IPS DF 6.9 (cell line): ENCODE results near the gene PDAP1.
"Not testable (repeated sequence)": the region's sequence is repeated elsewhere in the genome, so short reads cannot be mapped to it uniquely, and the experiment has no call there.

Experiments used
- DNase-seq: peaks from one replicate; pipeline ENCODE4 v3.0.0-alpha.2; 2013; ENCODE audit warnings: low read depth, low spot score
- H3K27ac ChIP-seq: one replicate; pipeline ENCODE4 v1.5.1; 2013; ENCODE audit warnings: low read length, control low read depth
- H3K27me3 ChIP-seq: 2 replicates; pipeline ENCODE4 v1.6.1; 2013; ENCODE audit warnings: mild to moderate bottlenecking, low read length; ENCODE audit not compliant: control insufficient read depth, insufficient read depth
- H3K36me3 ChIP-seq: 2 replicates; pipeline ENCODE4 v1.6.1; 2013; ENCODE audit warnings: low read length; ENCODE audit not compliant: control insufficient read depth, insufficient read depth
- H3K4me1 ChIP-seq: 2 replicates; pipeline ENCODE4 v1.6.1; 2013; ENCODE audit warnings: low read length; ENCODE audit not compliant: control insufficient read depth, insufficient read depth
- H3K4me3 ChIP-seq: 2 replicates; pipeline ENCODE4 v1.5.1; 2013; ENCODE audit warnings: mild to moderate bottlenecking, low read length
- H3K9me3 ChIP-seq: 2 replicates; pipeline ENCODE4 v1.6.1; 2013; ENCODE audit warnings: low read length, inconsistent platforms; ENCODE audit not compliant: control insufficient read depth, insufficient read depth
- WGBS: extraction: QIAGEN DNeasy Blood & Tissue Kit; methylation state at CpG from one replicate; pipeline ENCODE4 v1.1.7; 2013; ENCODE audit warnings: mixed read lengths, missing lambda C conversion rate; ENCODE audit not compliant: insufficient read length, insufficient coverage; 5-methylcytosine and 5-hydroxymethylcytosine counted together

Gene PDAP1

GRCh38 chr7:99424932-99425730, 16.7 kb upstream of the PDAP1 start:
- H3K4me1 ChIP-seq = no peaks in the 10 kb centered on the region; the same call in 1 of the 2 replicates
- WGBS = no CpG with 5 or more reads among the region's 24 CpGs
- H3K9me3 ChIP-seq = no peaks in the 10 kb centered on the region
- H3K27ac ChIP-seq = no peak overlapping the region
- H3K4me3 ChIP-seq = no peak overlapping the region
- no peaks in the 10 kb centered on the region for H3K27me3 ChIP-seq
- peaks cover 48% of the 10 kb centered on the region for H3K36me3 ChIP-seq
- DNase-seq = no peak

DNA sequence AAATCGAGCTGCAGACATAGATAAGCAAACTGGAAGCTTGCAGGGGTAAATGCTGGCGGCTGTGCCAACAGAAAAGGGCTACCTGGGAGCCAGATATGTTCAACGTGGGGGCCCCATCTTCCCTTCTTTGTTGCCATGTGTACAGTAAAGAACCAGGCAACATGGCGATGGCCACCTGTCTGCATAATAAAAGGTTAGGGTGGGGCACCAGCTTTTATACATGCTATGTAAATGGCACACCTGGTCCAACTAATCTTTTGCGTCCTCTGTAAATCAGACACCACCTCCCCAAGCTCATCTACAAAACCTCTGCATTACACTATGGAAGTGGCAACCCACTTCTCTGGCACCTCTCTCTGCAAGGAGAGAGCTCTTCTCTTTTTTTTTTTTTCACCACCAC, 14.2 kb upstream of the PDAP1 start:
- WGBS = no CpG with 5 or more reads among the region's 5 CpGs
- H3K36me3 ChIP-seq = peaks cover 52% of the 10 kb centered on the region

DNA sequence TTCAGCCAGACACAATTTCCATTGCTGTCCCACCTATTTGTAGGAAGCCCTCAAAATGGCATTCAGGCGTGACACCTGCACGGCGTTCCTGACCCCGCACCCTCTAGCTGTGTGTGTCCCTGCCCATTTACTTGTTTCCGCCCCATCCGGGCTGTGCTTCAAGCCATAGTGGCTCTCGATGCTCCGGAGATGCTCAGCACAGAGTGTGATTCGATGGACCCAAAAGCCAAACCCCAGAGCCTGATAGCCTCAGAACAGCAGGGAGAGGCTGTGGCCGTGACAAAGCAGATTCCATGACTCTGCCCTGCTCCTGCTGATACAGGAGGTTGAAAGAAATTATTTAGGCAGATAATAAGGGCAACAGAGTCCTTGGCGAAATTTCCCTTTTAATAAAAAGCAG, 13.8 kb upstream of the PDAP1 start:
- Histone ChIP-seq H3K27ac (no peak overlapping the region), H3K36me3 (peaks cover 57% of the 10 kb centered on the region), H3K27me3 (no peaks in the 10 kb centered on the region), H3K4me3 (no peak overlapping the region), H3K9me3 (no peaks in the 10 kb centered on the region), H3K4me1 (no peaks in the 10 kb centered on the region; the same call in 1 of the 2 replicates)
- WGBS = no CpG with 5 or more reads among the region's 11 CpGs
- DNase-seq = no peak

More for the DNA sequence above, 14.2 kb upstream of the PDAP1 start:
- H3K4me1 ChIP-seq = no peaks in the 10 kb centered on the region; the same call in 1 of the 2 replicates
- no peak for DNase-seq
- H3K27ac ChIP-seq = no peak overlapping the region
- H3K9me3 ChIP-seq = no peaks in the 10 kb centered on the region
- H3K27me3 ChIP-seq = no peaks in the 10 kb centered on the region
- no peak overlapping the region for H3K4me3 ChIP-seq

GRCh38 chr7:99420986-99421385, 12.6 kb upstream of the PDAP1 start:
- Histone ChIP-seq H3K4me3 (no peak overlapping the region), H3K36me3 (peaks cover 61% of the 10 kb centered on the region), H3K27ac (no peak overlapping the region), H3K4me1 (no peaks in the 10 kb centered on the region; the same call in 1 of the 2 replicates), H3K9me3 (no peaks in the 10 kb centered on the region), H3K27me3 (no peaks in the 10 kb centered on the region)
- WGBS = no CpG with 5 or more reads among the region's 7 CpGs
- DNase-seq = no peak

DNA sequence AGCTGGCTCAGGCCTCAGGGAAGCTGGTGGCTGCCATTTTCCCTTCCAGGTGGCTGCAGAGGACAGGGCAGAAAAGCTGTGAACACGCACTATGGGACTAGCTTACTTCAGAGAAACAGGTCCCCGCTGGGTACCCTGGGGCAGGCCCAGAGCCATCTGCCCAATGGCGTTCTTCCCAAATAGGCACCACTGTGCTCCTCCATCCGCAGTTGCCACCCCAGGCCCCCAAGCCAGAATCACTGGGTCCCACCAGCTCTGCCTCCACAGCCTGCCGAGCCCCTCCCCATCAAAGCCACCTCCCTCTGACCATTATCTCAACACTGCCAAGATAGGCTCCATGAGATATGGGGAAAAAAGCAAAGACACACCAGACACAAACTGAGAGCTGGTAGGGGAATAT, 11.8 kb upstream of the PDAP1 start:
- peaks cover 59% of the 10 kb centered on the region for H3K36me3 ChIP-seq
- DNase-seq = no peak

DNA sequence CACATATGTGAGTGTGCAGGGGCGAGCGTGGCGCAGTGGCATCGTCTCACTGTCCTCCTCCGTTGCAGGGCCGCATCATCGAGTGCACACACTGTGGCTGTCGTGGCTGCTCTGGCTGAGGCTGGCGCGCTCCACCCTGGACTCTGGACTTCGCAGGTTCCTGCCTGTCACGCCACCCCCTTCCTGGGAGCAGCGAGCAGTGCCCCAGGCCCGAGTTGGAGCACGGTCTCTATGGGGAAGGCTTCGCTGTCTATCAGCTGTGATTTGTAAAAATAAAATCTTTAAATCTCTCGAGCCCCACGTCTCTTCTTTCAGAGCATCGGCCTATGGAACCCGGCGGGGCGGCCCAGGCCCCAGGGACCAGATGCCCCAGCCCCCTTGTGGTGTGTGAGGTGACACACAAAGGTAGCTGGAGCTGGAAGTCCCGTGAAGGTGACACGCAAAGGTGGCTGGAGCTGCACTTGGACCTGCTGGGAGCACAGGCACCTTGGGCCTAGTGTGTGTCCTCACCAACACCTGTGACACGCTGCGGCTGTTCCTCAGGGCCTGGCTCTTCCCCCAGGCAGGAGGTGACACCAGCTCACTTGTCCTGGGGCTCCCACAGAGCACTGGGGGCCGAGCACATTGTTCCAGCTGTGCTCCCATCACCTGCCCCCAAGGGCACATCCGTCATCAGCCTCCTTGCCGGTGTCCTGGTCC, 11.1 kb upstream of the PDAP1 start:
- H3K27me3 ChIP-seq = no peaks in the 10 kb centered on the region
- DNase-seq = no peak
- H3K4me3 ChIP-seq = no peak overlapping the region
- H3K9me3 ChIP-seq = no peaks in the 10 kb centered on the region
- no peak overlapping the region for H3K27ac ChIP-seq
- H3K36me3 ChIP-seq = peaks cover 52% of the 10 kb centered on the region
- WGBS = no CpG with 5 or more reads among the region's 29 CpGs
- H3K4me1 ChIP-seq = no peaks in the 10 kb centered on the region; the same call in 1 of the 2 replicates

More for the DNA sequence above, 11.8 kb upstream of the PDAP1 start:
- Histone ChIP-seq H3K4me1 (no peaks in the 10 kb centered on the region; the same call in 1 of the 2 replicates), H3K4me3 (no peak overlapping the region), H3K27ac (no peak overlapping the region), H3K27me3 (no peaks in the 10 kb centered on the region), H3K9me3 (no peaks in the 10 kb centered on the region)
- WGBS = no CpG with 5 or more reads among the region's 5 CpGs

DNA sequence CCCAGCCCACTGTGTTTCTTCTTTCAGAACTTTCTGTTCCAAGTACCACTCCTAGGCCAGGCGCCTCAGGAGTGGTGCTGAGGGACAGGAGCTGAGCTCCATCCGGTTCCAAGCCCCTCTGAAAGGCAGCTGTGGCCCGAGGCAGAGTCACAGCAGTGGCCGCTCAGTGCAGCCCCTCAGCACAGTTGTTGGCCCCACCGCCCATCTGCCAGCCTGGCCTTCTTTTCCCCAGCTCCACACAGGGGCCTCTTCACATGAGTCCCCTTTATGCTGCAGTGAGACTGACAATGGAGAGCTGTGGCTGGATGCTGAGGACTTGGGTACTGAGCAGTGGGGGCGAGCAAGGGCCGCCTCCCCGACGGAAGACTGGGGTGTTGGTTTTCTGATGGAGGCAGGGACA, 9.9 kb upstream of the PDAP1 start:
- Histone ChIP-seq H3K27ac (no peak overlapping the region), H3K27me3 (no peaks in the 10 kb centered on the region), H3K9me3 (no peaks in the 10 kb centered on the region), H3K4me1 (no peaks in the 10 kb centered on the region), H3K4me3 (no peak overlapping the region), H3K36me3 (peaks cover 44% of the 10 kb centered on the region)
- DNase-seq = no peak
- WGBS = no CpG with 5 or more reads among the region's 9 CpGs

DNA sequence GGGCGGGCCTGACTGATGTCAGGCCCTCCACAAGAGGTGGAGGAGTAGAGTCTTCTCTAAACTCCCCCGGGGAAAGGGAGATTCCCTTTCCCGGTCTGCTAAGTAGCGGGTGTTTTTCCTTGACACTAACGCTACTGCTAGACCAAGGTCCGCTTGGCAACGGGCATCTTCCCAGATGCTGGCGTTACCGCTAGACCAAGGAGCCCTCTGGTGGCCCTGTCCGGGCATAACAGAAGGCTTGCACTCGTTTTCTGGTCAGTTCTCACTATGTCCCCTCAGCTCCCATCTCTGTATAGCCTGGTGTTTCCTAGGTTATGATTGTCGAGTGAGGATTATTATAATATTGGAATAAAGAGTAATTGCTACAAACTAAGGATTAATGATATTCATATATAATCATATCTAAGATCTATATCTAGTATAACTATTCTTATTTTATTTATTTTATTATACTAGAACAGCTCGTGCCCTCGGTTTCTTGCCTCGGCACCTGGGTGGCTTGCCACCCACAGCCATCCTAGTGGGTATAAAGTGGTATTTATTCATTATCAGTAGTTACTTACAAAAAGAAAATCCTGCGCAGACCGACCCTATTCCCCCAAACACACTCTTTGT, 7.2 kb upstream of the PDAP1 start:
- WGBS = no CpG with 5 or more reads among the region's 17 CpGs
- peaks cover 34% of the 10 kb centered on the region for H3K36me3 ChIP-seq
- H3K27me3 ChIP-seq, H3K4me1 ChIP-seq, H3K27ac ChIP-seq, H3K9me3 ChIP-seq, H3K4me3 ChIP-seq, DNase-seq: not testable (repeated sequence)

DNA sequence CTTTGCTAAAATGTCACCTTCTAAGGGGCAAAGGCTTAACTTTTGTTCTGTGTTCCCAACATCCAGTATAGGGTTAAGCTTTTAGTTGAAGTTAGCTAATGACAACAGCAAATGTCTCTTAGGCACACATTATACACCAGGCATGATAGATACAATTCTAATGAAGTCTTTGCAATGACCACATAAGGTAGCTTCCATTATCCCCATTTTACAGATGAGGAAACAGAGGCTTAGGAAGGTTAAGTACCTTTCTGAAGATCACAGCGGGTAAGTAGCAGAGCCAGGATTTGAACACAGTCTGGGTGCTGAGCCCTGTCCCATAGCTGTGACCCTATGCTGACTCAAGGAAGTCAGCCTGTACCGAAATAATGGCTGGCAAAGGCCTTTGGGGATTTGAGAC, 2.2 kb upstream of the PDAP1 start:
- Histone ChIP-seq H3K36me3 (peaks cover 2% of the 10 kb centered on the region; the same call in 1 of the 2 replicates), H3K4me1 (no peaks in the 10 kb centered on the region), H3K27me3 (no peaks in the 10 kb centered on the region), H3K27ac (no peak overlapping the region), H3K4me3 (no peak overlapping the region), H3K9me3 (no peaks in the 10 kb centered on the region)
- no CpG with 5 or more reads among the region's 2 CpGs for WGBS
- DNase-seq = no peak

DNA sequence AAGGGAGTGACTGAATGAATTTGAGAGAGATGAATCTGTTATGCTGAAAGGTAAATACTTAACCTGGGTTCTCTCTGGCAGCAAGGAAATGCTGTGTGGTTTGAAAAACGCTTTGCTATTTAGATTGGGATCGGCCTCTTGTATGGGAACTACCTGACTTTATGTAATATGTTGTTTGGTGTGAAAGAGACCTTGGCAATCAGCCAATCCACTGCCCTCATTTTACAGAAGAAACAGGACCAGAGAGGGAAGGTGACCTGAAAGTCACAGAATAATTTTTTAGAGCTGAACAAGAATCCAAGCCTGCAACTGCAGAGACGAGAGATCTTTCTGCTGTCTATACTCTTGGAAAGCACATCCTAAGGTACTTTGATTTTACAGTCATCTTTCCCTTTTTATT, 1.4 kb upstream of the PDAP1 start:
- no peak overlapping the region for H3K27ac ChIP-seq
- no CpG with 5 or more reads among the region's 3 CpGs for WGBS
- no peak for DNase-seq

More for the DNA sequence above, 1.4 kb upstream of the PDAP1 start:
- H3K9me3 ChIP-seq = no peaks in the 10 kb centered on the region
- no peaks in the 10 kb centered on the region for H3K27me3 ChIP-seq
- H3K4me1 ChIP-seq = no peaks in the 10 kb centered on the region
- no peak overlapping the region; the same call in 1 of the 2 replicates for H3K4me3 ChIP-seq
- H3K36me3 ChIP-seq = peaks cover 4% of the 10 kb centered on the region; the same call in 1 of the 2 replicates
